ENCODE measurements around the gene EIF3C.
"Not testable (repeated sequence)": the region's sequence is repeated elsewhere in the genome, so short reads cannot be mapped to it uniquely, and the experiment has no call there.

Gene EIF3C

GRCh38 chr16:28750469-28751067, 39.3 kb downstream of the EIF3C start:
- DNase-seq: not testable (repeated sequence)

DNA sequence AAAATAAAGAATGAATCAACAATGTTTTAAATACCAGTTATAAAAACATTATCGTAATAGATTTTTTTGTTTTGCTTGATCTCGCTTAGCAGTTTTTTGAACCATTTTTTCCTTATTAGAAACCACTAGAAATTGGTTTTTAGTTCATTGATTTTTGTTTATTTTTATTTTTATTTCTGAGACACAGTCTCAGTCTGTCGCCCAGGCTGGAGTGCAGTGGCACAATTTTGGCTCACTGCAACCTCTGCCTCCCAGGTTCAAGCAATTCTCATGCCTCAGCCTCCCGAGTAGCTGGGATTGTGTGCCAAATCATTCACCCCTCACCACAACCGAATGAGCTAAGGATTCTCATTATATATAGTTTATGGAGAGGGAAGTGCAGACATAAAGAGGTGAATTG, 40.2 kb downstream of the EIF3C start, which contains the start of gene NPIPB9:
TSS of gene NPIPB9 (plus strand) at position 301 of the 400 bp plus-strand sequence.
- DNase-seq: not testable (repeated sequence)

- not testable (repeated sequence) for DNase-seq
Observed at GRCh38 chr16:28781697-28782096, 70.4 kb downstream of the EIF3C start.

GRCh38 chr16:28782357-28782756, 71.1 kb downstream of the EIF3C start:
- not testable (repeated sequence) for DNase-seq

All from right forelimb (tissue), 1 donor.